HCEC 1CT (cell line): ENCODE results near the gene FILIP1L.
A peak's percentile ranks its signal among the peaks of the same experiment; 100 is the strongest.

Experiments used
- DNase-seq: peaks from one replicate; pipeline ENCODE4 v3.0.0-alpha.2; 2017

Gene FILIP1L

DNA sequence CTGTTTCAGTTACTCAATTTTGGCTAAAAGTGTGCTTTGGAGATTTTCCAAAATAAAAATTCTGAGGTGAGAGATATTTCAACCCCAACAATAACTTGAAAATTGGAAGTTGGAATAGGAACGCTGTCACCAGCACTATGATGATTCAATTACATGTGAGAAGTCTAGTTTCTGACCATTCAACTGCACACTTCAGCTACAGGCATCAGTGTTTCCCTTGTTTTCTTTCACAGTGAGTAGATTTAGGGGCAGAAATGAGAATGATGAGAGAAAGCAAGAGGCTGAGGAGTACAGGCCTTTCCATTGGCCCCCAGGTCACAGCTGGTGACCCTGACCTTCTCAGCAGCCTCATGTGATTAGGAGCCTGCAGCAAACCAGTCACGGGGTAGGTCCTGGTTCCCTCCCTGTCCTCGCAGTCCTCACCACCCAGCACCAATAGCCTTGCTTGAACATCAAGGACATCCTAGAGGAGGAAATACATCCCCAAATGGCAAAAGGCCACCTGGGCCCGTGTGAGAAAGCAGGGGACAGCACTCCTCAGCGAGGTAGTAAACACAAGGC lies 10.0 kb upstream of the FILIP1L start:
- DNase-seq = no peak

DNA sequence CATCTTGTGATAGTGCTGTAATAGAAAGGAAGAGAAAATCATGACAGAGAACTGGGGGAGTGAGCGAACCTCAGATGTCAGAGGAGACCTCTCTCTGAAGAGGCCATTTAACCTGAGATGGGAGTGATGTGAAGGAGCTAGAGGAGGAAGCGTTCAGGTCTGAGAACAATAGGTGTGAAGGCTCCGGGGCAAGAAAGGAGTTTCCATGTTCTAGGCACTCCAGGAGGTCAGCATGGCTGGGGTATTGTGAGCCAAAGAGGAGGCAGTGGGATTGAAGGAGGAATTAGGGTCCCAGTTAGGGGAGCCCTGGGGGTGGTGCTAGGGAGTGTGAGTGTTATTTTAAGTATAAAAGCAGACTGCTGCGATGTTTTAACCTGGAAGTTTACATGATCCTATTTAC lies 8.8 kb upstream of the FILIP1L start:
- DNase-seq = no peak

GRCh38 chr3:100122321-100122720 lies 8.0 kb upstream of the FILIP1L start:
- no peak for DNase-seq

DNA sequence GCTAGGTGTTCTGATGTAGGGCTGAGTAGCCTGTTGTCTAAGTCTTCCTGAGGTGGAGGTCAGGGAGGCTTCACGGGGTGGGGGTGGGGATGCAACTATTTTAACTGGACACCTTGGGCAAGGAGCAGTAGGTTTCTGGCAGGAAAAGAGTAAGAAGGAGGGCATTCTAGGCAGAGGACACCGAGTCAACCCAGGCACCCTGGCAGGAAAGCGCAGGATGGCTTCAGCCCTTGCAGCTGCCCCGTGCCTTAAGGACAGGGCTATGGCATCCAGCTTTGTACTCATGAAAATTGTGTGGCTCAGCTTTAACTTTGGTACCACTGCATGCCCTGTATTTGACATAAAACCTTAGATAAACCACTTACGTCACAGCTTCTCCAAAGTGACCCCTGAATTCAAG lies 6.4 kb upstream of the FILIP1L start:
- DNase-seq = no peak

- DNase-seq = no peak
These were observed 5.7 kb upstream of the FILIP1L start for GRCh38 chr3:100120012-100120411.

DNA sequence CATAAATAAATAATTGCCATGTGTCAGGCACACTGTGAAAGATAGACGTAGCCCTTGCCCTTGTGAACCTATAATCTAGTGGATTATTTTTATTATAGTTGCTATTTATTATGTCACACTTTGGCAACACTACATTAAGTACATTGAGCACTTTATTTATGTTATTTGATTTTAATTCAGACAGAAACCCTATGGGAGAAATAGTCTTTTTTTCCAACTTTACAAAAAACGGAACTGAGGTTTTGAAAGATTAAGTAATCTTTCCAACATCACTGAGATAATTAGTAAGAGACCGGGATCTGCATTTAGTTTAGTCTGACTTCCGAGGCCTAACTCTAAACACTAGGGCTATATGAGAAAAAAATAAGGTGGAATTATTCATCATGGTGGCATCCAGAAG lies 2.8 kb upstream of the FILIP1L start:
- DNase-seq = no peak

DNA sequence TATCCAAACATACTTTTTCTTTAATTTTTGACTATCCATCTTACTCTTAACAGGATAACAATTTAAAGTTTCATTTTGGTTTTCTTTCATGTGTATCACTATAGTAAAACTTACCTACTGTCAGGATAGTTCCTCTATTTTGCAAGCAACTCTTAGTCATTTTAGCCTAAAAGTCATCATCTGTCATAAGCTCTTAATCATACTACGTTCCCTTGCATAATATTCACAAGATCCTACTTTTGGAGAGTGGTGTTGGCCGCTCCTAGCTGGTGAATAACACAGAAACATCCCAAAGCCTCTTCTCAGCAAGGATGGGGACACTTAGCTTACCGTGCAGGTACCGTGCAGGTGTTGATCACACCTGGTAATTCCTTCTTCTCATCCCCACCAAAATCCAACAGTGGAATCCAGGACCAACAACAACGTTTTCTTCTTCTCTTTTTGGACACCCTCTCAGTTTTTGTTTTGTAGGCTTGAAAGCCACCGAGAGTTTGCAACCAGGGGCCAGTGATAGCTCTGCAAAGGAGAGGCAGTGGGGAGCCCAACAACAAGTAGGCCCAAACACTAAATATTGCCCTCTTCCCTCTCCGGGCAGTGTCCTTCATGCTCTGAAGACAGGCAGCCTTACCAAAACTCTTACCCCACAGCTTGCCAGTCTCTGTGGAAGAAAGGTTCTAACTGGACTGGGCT lies 433 bp downstream of the FILIP1L start:
- peak; percentile 69 for DNase-seq

- DNase-seq = no peak
These were observed 2.6 kb downstream of the FILIP1L start for GRCh38 chr3:100111728-100112127.

DNA sequence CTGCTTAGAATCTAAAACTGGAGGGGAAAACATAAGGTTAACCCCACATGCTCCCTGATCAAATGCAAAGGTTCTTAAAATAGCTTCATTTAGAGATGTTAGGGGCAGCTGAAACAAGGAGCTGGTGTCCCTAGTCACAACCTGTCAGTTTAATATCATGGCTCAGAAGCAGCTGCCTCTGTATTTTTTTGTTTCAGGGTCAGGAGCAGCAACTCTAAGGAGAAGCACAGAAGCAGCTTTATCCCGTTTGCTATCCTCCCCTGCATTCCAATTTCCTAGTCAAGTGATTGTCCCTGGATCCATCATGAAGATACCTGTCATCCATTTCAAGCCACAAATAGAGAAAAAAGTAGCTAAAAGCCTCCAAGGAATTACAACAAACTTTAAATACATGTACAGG lies 4.1 kb downstream of the FILIP1L start:
- no peak for DNase-seq

GRCh38 chr3:100108464-100109079 lies 5.7 kb downstream of the FILIP1L start:
- DNase-seq = no peak

GRCh38 chr3:100107221-100107814 lies 7.0 kb downstream of the FILIP1L start:
- DNase-seq = peak; percentile 56

GRCh38 chr3:100106531-100107141 lies 7.7 kb downstream of the FILIP1L start:
- DNase-seq = peak; percentile 18

GRCh38 chr3:100106094-100106493 lies 8.2 kb downstream of the FILIP1L start:
- DNase-seq = no peak

GRCh38 chr3:100105501-100105900 lies 8.8 kb downstream of the FILIP1L start:
- DNase-seq = no peak

DNA sequence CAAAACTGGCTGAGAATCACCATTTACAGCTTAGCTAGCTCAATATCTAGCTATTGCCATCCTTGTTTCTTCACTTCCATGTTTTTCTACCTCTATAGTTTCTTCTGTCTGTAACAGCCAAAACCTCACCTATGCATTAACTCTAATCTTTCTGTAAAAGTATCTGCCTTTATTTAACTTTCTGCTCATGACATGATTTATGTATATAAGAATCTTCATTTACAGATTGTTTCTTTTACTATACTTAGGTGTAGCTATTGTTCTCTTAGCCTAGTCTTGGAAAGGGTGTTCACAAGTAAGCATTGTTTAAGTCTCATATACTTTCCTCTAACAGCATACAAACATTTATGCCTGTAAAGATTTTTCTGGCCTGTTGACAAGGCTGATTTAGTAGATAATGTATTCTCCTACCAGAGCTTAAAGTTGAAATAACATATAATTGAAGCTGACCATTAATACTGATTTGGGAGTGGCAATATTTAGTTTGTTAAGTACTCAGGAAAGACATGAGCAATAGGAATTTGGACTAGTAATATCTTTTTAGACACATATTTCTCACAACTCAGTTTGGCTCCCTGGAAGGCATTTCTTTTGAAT lies 9.4 kb downstream of the FILIP1L start:
- DNase-seq = no peak

DNA sequence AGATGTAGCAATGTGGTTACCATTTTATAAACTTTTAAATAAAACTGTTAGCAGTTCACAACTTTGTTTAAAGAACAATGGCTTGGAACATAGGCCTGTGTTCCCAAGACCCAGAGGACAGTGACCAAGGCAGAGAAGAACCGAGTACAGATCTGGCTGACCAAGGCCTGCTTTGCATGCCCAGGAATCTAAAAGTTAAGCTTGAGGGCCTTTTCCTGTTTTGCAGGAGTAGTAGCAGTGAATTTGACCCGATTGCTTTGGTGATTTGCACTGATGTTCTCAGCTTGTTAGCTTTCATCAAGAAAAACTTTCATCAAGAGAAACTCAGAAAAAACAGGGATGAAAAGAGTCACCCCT lies 9.9 kb downstream of the FILIP1L start:
- DNase-seq = no peak

DNA sequence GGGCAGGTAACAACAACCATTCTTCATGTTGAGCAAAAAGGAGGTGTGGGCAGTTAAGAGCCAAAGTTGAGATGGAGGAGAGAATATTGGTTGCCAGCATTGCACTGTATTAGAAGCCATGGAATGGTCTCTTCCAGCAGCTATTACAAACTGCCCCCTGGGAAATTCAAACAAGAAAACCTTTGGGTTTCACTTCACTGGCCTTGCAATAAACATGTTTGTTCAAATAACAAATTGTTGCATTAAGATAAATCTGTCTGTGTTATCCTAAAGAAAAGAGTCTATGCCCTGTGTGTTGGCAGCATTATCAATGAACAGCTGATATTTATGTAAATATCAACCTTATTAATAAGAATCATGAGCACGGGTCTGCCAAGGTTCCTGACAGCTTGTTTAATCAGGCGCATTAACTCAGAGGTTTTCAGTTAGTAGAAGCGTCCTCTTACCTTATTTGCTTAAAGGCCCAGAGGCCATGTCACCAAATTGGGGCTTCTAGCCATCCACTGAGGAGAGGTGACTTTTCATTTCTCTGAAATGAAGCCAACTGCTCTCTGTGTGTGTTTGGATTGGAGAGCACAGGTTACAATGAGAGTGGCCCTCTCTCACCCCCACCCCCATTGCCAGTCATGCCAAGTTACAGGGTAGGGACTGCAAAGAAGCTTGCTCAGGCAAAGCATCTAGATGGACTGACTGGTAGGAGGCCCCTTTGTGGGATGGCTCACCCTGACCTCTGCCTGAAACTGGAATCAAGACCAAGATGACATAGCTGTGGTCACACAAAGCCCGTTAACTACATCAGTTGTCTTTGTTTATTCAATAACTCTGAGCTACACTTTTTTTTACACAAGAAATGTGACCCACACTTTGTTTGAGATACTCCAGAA lies 10.5 kb downstream of the FILIP1L start:
- DNase-seq = peak; percentile 83

DNA sequence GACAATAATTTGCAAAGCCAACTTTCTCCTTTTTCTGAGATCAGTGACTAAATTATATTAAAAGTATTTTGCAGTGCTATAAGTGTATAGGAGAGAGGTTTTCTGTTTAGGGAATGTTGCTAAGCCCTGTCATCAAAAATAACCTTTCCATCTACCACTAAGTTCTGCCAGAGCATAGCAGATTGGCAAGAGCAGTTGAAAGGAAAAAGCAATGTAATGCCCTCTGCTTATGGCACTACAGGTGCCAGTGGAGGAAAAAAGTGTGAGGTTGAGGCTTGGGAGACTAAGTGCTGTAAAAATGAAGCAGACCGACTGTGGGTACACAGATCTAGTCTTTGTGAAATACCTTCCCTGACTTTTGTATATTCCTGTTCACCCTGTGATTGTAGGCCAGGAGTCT lies 11.5 kb downstream of the FILIP1L start:
- no peak for DNase-seq

DNA sequence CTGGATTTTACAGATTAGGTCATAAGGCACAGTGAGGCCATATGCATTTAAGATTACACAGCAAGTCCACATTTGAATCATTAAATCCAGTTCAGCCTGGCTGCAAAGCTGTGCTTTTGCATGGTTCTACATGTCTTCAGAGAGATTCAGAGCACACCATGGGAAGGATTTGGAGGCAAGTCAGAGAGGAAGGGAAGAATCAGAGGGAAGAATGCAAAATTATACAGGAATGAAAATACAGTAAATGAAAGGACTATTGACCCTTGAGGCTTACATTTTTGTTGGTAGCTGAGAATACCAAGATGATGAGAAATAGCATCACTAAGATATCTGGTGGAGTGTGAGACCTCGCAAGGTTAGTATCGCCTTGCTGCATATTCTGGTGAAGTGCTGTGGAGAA lies 13.9 kb downstream of the FILIP1L start:
- DNase-seq = no peak

DNA sequence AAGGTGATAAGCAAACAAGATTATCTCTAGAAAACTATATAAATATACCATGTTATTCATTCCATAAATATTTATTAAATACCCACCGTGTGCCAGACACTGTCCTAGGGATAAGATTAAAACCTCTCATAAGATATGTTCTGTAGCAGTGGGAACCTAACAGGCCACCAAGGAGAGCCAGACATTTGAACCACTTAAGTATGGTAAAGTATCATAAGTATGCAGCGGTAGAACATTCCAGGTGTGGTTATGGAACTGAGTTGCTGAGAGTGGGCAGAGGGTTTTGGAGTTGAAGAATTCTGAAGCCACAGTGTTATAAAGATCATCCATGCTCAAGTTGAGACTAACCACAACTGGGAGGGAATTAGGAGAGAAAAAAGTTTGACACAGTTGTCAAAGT lies 14.7 kb downstream of the FILIP1L start:
- no peak for DNase-seq

DNA sequence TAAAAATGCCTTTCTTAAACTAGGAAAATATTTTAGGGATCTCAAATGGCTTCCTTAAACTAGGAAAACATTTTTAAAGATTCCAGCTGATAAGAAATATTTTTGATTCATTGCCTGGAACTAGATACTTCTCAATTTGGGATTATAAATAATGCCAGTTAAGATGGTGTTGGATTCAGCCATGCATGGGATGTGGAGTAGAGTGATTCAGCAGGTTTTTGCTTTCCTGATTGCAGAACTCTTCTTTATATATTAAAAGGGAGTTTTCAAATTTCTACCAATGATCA lies 15.6 kb downstream of the FILIP1L start:
- DNase-seq = no peak

- DNase-seq = no peak
These were observed 16.1 kb downstream of the FILIP1L start for GRCh38 chr3:100097919-100098783.
